Stimulated activated CD4-positive, alpha-beta T cell treated with anti-CD3 and anti-CD28 coated beads, Interleukin-15, amount 100 ng/mL, for 48 hours (primary cell): ENCODE results near the gene JSRP1.
A peak's percentile ranks its signal among the peaks of the same experiment; 100 is the strongest.

Experiments
- DNase-seq, 2 donors: peaks; one replicate each; pipeline ENCODE4 v3.0.0-alpha.2; 2020; ENCODE audit warnings: low read depth in 2 of 2

JSRP1 gene

GRCh38 chr19:2246801-2247361 is 9.3 kb downstream of the JSRP1 start:
- no peak for DNase-seq

DNA sequence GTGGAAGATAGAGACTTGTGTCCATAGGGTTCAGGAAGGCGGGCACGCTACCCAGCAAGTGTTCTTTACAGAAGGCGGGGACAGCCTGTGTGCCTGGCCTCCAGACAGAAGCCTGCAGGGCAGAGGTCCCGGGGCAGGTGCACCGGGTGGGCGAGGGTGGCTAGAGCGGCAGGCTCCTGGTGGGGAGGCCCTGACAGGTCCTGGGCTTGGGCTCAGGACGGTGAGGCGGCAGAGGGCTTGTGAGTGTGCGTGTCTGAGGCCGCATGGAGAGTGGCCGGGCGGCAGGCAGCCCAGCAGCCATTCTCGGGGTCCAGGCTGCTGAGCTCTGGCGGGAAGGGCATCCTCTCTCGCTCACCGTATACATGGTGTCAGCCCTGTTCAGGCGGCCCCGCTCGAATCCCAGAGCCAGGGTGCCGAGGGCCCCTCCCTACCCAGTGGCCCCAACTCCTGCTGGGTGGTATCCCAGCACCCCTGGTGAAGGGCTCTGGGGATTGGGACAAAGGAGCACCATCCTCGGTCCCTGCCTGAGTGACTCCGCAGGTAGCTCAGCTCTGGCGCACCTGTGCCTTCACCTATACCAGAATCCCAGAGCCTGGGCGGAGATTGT is 10.1 kb downstream of the JSRP1 start:
- DNase-seq, result no peak

GRCh38 chr19:2245273-2245672 is 10.9 kb downstream of the JSRP1 start:
- DNase-seq, result no peak

DNA sequence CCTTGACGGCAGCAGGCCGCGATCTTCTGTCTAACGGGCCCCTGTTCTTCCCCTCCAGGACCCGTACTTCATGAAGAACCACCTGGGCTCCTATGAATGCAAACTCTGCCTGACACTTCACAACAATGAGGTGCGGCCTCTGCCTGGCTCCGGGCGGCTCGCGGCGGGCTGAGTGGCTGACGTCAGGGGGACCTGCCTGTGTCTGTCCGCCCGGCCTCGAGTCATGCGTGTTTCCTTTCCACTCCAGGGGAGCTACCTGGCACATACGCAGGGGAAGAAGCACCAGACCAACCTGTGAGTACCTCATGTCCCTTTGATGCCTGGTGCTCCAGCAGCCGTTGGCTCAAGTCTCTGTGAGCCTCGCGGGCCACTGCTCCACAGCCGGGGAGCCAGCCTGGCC is 11.7 kb downstream of the JSRP1 start:
- no peak for DNase-seq

- DNase-seq, result no peak
Measured at GRCh38 chr19:2244125-2244411, 12.1 kb downstream of the JSRP1 start.

- no peak for DNase-seq
Measured at GRCh38 chr19:2243274-2244124, 12.7 kb downstream of the JSRP1 start.

DNA sequence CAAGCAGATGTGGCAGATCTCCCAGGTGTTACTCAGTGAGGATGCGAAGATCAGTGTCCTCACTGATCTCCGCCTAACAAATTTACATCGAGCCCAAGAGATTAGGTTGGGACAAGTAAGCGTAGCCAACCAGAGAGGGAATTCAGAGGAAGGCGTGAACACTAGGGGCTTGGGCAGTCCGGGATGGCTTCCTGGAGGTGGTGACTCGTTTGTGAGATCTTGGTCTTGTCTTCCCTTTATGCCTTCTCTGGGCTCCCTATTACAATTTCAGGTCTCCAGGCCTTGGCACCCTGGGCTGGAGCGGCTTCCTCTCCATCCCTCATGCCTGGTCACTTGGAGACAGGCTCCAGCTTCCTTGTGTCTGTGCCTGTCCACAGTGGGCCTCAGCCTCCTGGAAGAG is 13.4 kb downstream of the JSRP1 start:
- no peak for DNase-seq

GRCh38 chr19:2242092-2242537 is 14.1 kb downstream of the JSRP1 start:
- no peak for DNase-seq

- DNase-seq, result no peak
Measured at GRCh38 chr19:2240881-2241760, 15.1 kb downstream of the JSRP1 start.

DNA sequence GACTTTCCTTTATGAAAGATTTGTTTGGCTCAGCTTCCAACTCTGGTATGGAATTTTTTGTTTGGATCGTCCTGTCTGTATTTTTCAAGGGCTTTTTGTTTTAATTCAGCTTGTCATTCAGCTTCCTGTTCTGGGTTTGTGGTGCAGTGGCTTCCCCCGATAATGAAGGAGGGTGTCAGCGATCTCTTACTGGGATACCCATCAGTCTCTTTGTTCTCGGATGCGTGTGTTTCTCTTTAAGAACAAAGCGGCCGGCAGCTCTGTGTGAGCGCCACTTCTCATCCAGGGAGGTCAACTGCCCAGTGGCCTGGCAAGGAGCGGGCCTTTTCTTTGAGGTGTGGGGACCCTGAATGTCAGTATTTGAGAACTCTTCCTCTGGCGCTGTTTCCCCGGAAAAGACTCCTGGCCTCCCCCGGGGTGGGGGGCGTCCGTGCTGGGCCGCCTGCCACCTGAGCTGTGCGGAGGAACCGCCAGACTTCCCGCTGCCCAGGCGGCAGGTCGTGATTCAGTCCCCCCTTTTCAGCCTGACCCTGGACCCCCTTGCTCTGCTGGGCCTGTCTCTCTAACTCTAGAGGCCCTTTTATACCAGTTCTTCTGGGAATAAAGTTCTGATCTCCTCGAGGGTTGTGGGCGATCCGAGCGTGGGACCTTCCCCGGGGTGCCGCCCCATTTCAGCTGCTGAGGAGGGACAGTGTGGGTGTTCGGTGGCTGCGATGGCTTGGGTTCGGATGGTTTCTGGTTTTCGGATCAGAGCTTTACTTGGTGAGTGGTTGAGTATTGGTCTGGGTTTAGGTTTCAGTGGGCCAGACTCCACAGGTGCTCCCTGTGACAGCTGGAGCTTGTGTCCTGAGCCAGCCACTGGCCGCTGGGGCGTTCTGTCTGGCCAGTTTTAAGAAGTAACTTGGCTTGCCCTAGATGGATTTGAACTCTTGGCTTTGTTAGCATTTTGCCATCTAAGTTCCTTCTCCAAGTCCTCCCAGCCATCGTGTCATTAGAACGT is 16.1 kb downstream of the JSRP1 start:
- DNase-seq, result no peak

GRCh38 chr19:2239173-2239572 is 17.0 kb downstream of the JSRP1 start:
- DNase-seq, result no peak

DNA sequence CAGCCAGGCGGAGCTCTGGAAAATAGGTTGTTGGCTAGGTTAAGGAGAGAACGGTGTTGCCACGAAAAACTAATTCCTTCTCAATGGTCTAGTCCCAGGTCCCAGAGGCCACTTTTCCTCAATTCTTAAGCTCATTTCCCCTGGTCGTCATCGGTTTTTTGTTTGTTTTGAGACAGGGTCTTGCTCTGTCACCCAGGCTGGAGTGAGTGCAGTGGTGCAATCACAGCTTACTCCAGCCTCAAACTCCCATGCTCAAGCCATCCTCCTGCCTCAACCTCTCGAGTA is 18.4 kb downstream of the JSRP1 start:
- no peak for DNase-seq

DNA sequence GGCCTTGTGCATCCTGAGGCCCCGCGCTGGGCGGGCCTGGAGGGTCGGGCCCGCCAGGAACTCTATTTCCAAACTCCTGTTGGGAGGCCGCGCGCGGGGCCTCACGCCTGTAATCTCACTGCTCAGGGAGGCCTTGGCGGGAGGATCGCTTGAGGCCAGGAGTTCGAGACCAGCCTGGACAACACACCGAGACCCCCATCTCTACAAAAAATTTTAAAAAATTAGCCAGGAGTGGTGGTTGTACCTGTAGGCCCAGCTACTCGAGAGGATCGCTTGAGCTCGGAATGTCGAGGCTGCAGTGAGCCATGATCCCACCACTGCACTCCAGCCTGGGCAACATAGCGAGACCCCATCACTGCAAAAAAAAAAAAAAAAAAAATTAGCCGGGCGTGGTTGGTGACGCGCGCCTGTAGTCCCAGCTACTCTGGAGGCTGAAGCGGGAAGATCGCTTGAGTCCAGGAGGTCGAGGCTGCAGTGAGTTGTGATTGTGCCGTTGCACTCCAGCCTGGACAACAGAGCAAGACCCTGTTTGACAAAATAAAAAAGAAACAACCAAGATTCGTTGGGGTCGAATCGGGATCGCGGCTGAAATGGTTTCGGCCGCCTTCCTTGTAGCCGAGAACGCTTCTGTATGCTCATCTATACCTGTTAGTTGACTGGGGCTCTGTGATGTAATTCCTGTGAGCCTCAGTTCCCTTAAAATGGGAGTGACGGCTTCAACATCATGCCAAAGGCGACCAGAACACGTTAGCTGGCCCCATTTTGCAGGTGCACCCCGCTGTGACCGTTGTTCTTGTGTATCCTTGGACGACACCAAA is 19.0 kb downstream of the JSRP1 start:
- no peak for DNase-seq

DNA sequence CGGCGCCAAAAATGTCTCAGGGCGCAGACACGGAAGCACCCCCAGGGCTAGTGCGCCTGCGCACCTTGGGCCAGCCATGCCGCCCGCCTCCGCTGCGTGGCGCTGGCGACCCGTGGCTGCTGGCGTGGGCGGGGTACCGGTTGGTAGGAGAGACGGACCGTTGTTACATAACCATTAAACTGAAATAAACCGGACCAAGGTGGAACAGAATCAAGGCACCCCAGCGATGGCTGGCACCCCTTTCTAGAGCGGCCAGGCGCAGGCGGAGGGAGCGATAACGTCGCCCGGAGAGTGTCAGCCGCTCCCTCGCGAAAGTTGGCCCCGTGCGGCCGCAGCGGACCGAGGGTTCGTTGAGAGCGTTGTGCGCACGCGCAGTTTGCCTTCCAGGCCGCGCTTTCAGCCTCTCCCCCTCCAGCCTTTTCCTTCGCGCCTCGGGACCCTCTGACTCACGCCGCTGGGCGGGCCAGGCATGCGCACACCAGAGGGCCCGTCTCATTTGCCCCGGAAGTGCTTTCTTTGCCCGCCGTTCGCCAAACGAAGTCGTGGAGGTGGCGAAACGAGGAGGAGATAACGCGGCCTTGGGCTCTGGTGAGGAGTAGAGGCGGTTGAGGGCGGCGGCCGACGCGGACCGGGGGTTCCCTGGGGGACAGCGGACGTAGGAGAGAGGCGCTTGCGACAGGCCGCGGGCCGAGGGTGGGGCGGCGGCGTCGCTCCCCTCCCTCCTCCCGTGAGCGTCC is 19.7 kb downstream of the JSRP1 start, which contains the start of the genes PLEKHJ1 and SF3A2:
Gene PLEKHJ1 (minus strand): TSS at position 16 of the 737 bp plus-strand sequence. CDS start 81 bp downstream, outside the sequence.
Gene SF3A2 (plus strand): TSS at position 511 of the 737 bp plus-strand sequence. CDS start 6,595 bp downstream, outside the sequence.
- peak; percentile 96 to 97 for DNase-seq

GRCh38 chr19:2236064-2236313 is 20.2 kb downstream of the JSRP1 start:
- DNase-seq, result no peak

DNA sequence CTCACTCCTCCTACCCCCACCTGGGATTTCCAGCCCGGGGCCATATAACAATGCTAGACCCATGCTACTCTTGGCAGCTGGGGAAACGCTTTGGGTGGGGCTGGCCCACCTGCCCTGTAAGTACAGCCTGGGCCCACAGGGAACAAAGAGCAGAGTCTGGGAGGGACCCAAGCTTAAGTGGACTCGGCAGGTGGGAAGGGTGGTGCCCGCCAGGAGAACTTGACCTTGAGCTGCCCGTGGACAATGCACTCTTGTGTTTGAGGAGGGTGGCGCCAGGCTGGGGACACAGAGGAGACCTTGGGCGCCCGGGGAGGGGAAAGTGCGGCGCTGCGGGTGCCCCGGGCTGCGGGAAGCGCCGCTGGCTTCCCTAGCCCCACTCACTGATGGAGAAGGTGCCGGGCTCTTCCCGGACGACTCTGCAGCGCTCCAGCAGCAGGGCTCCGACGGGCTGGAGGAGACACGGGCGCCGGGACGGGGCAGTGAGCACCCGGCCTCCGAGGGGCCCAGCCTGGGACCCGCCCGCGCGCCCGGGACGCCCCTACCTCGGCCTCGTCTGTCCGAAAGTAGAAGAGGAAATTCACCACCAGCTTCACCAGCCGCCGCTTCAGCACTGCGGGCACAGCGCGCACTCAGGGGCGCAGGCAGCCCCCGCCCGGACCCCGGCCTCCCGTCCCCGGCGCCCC is 20.7 kb downstream of the JSRP1 start:
- no peak for DNase-seq

- no peak for DNase-seq
Measured at GRCh38 chr19:2234996-2235380, 21.2 kb downstream of the JSRP1 start.

DNA sequence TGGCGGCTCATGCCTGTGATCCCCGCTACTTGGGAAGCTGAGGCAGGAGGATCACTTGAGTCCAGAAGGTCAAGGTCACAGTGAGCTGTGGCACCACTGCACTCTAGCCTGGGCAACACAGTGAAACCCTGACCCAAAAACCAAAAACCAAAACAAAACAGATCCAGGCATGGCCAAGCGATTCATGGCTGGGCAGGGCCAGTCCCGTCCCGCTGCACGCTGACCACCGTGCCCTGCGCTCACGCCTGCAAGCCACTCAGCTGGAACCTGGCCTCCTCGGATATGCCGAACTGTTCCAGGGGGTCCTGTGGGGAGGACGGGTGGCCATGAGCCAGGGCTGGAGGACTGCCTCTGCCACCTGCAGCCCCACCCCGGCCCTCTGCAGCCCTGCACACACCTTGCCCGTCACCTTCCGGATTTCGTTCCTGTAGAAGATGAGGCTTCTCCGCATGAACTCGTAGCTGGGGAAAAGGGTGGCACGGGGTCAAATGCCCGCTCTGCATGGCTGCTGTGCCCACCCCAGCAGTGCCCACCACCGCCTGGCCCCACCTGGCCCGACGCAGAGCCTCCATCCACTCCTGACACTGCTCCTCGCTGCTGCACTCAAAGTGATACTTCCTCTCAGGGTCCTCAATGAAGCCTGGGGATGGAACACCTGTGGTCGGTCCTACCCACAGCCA is 22.5 kb downstream of the JSRP1 start:
- DNase-seq, result no peak
